ENCODE results near the gene MPP2. TPM values are rescaled to one million over a fixed set of nuclear protein-coding genes. Genes with fewer than 3 reads are reported as not detected.

The MPP2 gene
- total and polyA plus RNA-seq, 9 of the 15 experiments (the other 6 are each of a cell fraction or from before 2014, with no cell fraction given), result 0.04 to 1.0 (median 0.24) TPM

DNA sequence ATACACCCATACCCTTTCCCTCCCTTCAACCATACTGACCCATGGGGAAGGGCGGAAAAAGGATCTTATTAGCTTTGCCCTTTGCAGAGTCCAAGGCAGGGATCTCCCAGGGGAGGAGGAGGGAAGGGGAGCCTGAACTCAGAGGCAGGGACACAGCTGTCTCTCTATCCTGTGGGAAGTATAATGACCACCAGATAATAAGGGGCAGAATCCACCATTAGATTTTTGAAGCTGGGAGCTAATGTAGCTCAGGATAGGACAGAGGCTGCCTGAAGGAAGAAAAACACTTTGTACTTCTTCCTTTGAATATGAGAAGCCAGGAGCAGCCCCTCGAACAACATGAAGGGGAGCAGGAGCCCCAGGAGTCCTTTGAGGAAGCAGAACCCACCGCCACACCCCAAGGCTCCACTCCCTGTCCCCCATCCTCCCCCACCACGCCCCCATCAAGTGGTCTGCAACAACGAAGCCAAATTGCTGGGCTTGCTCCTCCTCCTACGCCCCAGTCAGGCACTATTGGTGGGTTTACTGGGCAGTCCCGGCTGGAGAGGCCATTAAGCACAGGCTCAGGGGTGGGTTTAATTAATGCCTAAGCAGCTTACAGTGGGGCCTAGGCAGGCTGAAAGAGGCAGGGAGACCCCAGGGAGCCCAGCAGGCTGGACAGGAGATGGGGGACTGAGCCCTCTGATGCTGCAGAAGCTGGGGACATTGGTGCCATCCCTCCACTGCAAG lies 5.3 kb downstream of the MPP2 start (continued):
- TF ChIP-seq, protein P1, sequence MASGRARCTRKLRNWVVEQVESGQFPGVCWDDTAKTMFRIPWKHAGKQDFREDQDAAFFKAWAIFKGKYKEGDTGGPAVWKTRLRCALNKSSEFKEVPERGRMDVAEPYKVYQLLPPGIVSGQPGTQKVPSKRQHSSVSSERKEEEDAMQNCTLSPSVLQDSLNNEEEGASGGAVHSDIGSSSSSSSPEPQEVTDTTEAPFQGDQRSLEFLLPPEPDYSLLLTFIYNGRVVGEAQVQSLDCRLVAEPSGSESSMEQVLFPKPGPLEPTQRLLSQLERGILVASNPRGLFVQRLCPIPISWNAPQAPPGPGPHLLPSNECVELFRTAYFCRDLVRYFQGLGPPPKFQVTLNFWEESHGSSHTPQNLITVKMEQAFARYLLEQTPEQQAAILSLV (tag; IDR thresholded peaks at IDR 0.05), result no peak
- TF ChIP-seq ZNF324 (CRISPR knock-in tag; IDR thresholded peaks at IDR 0.05), result no peak
- no peak for TF ChIP-seq FOXP1 (CRISPR knock-in tag; IDR thresholded peaks at IDR 0.05)
- no peak for TF ChIP-seq ATF3 (IDR thresholded peaks at IDR 0.05)
- TF ChIP-seq ATF3 (CRISPR knock-in tag; conservative IDR thresholded peaks at IDR 0.05), result no peak
- no peak for TF ChIP-seq STAT6 (CRISPR knock-in tag; IDR thresholded peaks at IDR 0.05)
- no peak for TF ChIP-seq TGIF2 (CRISPR knock-in tag; IDR thresholded peaks at IDR 0.05)

Data from K562 (cell line).